ENCODE results near the gene CCNL2.

GRCh38 chr1:1338278-1338677 lies 60.9 kb downstream of the CCNL2 start:
- TF ChIP-seq CTCF (IDR thresholded peaks at IDR 0.05) (no peak), POLR2A (IDR thresholded peaks at IDR 0.05) (no peak)

Data from lower leg skin (tissue), 3 donors.